Lung (tissue), 12 donors: ENCODE measurements around the gene MUC21. TPM values are rescaled to one million over a fixed set of nuclear protein-coding genes. Genes with fewer than 3 reads are reported as not detected.
"Not testable (repeated sequence)": the region's sequence is repeated elsewhere in the genome, so short reads cannot be mapped to it uniquely, and the experiment has no call there.

ENCODE experiments used
- ATAC-seq: fragments of 200-7000 bp; cut with Tn5 transposase; one replicate; pipeline ENCODE4 v1.9.1; 2020; ENCODE audit warnings: moderate number of reproducible peaks; ENCODE audit not compliant: insufficient read depth, low FRiP score
- DNase-seq, 3 donors: peaks; one replicate each; pipeline ENCODE4 v3.0.0-alpha.2; 2013 to 2017
- H3K27ac ChIP-seq, 2 donors: one replicate each; pipeline ENCODE4 v1.5.1; 2013; ENCODE audit warnings: mild to moderate bottlenecking in 2 of 2, moderate library complexity in 2 of 2, control low read depth in 1 of 2, inconsistent platforms in 1 of 2, low read depth in 1 of 2, low read length in 1 of 2
- H3K27me3 ChIP-seq, 3 donors: one replicate each; pipeline ENCODE4 v1.5.1; 2013; ENCODE audit warnings: low read length in 2 of 3; ENCODE audit not compliant: control insufficient read depth in 3 of 3, insufficient read depth in 3 of 3
- H3K36me3 ChIP-seq, 4 donors: one replicate each; pipeline ENCODE4 v1.5.1; 2013; ENCODE audit warnings: low read length in 4 of 4, mild to moderate bottlenecking in 1 of 4, moderate library complexity in 1 of 4; ENCODE audit not compliant: control insufficient read depth in 4 of 4, insufficient read depth in 4 of 4
- H3K4me1 ChIP-seq, 5 donors: one replicate each; pipeline ENCODE4 v1.5.1; 2013; ENCODE audit warnings: low read length in 5 of 5, mild to moderate bottlenecking in 2 of 5, moderate library complexity in 1 of 5; ENCODE audit not compliant: control insufficient read depth in 5 of 5, insufficient read depth in 5 of 5
- H3K4me3 ChIP-seq: one replicate; pipeline ENCODE4 v1.5.1; 2013; ENCODE audit warnings: mild to moderate bottlenecking, control low read depth, moderate library complexity
- H3K9ac ChIP-seq, 2 donors: one replicate each; pipeline ENCODE4 v1.5.1; 2013; ENCODE audit warnings: low read length in 2 of 2, control low read depth in 1 of 2; ENCODE audit not compliant: insufficient read depth in 1 of 2
- H3K9me3 ChIP-seq, 4 donors: one replicate each; pipeline ENCODE4 v1.5.1; 2013; ENCODE audit warnings: low read length in 3 of 4, mild to moderate bottlenecking in 1 of 4, moderate library complexity in 1 of 4; ENCODE audit not compliant: control insufficient read depth in 4 of 4, insufficient read depth in 3 of 4
- CTCF ChIP-seq: IDR thresholded peaks from 2 replicates; pipeline ENCODE4 v1.5.1; 2012; ENCODE audit warnings: mild to moderate bottlenecking; ENCODE audit errors: control extremely low read depth, extremely low read depth
- WGBS, 2 donors: extraction: QIAGEN DNeasy Blood & Tissue Kit; methylation state at CpG; one replicate each; pipeline ENCODE4 v1.1.7; 2013; 5-methylcytosine and 5-hydroxymethylcytosine counted together
- polyA plus RNA-seq, 2 donors: library from polyadenylated mRNA; stranded (reverse); fragments of 200-250 nt; gene quantifications; one replicate each; pipeline ENCODE4 v1.2.1, GENCODE V29; 2013
- total RNA-seq, 2 donors: library from RNA; depleted of rRNA in 1 of 2; stranded (reverse); fragments of >200 nt in 1 of 2; gene quantifications; one replicate each; pipeline ENCODE4 v1.2.1, GENCODE V29; 2014 to 2021
- donor health status: control.
- donor health status: control.
- donor health status: Bipolar disorder and iron deficiency.
- donor health status: healthy.
- donor health status: DM: yes; HTN: yes; CAD: no.

Gene MUC21
- total and polyA plus RNA-seq, 4 donors = 0.40 to 8.6 (median 4.0) TPM

DNA sequence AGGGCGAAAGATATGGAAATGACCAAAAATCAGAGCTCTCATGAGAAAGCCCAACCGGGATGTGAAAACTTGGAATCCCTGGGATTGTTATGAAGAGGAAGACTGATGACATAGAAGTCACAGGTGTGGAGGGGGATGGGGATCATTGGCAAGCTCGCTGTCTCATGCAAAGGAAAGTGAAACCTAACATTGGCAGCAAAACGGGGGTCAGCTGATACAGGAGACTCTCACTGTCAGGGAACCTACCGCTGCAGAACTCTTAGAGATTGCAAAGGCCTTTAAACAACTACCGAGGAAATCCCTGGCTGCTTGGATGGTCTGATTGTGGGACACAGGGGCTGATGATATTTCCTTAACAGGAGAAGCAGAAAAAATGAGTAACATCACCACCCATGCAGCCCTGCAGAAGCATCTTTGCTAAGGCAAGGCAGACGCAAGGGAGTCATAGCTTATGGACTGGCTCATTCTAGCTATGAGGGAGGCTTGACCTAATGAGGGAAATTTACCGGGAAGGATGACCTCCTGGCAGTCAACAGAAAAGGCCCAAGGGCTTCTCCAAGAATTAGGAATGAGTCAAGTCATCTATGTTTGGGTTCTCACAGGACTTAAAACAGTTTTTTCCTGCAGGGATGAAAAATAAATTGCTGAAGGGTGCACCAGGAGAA, 7.0 kb downstream of the MUC21 start:
- Histone ChIP-seq H3K4me1 (peaks cover 0 to 2% (median 0%) of the 10 kb centered on the region in 5 donors), H3K4me3 (no peak overlapping the region), H3K27me3 (no peaks in the 10 kb centered on the region), H3K27ac (no peak overlapping the region), H3K9me3 (no peaks in the 10 kb centered on the region), H3K36me3 (no peaks in the 10 kb centered on the region), H3K9ac (no peak overlapping the region)
- no peak for ATAC-seq
- DNase-seq = no peak
- 67 to 68% methylated on average over 8 of the region's 8 CpGs for WGBS, 2 donors
- TF ChIP-seq CTCF = no peak

GRCh38 chr6:30991891-30992290, 8.4 kb downstream of the MUC21 start:
- Histone ChIP-seq H3K36me3 (no peaks in the 10 kb centered on the region), H3K27ac (no peak overlapping the region), H3K27me3 (no peaks in the 10 kb centered on the region), H3K9ac (no peak overlapping the region), H3K4me1 (peaks cover 0 to 2% (median 0%) of the 10 kb centered on the region in 5 donors), H3K9me3 (no peaks in the 10 kb centered on the region), H3K4me3 (no peak overlapping the region)
- ATAC-seq (no peak), DNase-seq (no peak)
- WGBS, 2 donors = 84 to 85% methylated on average over 2 of the region's 2 CpGs
- TF ChIP-seq CTCF = no peak

DNA sequence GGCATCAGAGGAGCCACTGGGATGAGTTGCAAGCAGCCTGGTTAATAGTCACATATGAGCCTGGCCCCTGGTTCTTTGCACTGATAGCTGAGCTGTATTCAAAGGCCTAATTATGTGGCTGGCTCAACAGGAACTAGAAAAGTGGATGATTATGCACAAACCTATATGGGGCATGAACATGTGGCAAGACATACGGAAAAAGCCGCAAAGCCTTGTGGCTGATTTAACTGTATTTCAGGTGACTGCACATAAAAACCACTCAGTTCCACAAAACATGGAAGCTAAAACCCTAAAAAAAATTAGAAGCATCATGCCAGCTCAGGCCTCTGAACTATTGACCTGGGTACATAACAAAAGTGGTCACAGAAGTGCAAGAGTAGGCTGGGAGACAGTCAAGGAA, 13.8 kb downstream of the MUC21 start:
- Histone ChIP-seq H3K36me3 (no peaks in the 10 kb centered on the region), H3K4me1 (no peaks in the 10 kb centered on the region), H3K27ac (no peak overlapping the region), H3K27me3 (no peaks in the 10 kb centered on the region), H3K4me3 (no peak overlapping the region), H3K9me3 (no peaks in the 10 kb centered on the region), H3K9ac (no peak overlapping the region)
- ATAC-seq (no peak), DNase-seq (no peak)
- WGBS, 2 donors = 83 to 89% methylated on average over 2 of the region's 2 CpGs
- no peak for TF ChIP-seq CTCF

DNA sequence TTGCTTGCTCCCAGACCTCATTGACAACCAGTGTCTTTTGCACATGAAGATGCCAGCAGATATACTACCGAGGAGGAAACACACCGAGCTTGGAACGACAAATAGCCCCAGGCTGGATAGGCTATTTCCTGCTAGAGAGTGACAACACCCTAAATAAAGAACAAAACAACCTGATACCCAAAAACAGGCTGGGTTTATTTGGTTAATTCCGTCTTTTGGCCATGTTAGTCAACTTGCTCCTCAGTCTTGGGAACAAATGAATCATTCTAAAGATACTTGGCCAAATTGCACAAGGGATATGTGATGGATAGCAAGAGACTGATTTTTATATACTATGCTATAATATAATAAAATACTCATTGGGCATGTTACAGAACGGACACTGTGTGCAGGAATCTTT, 15.3 kb downstream of the MUC21 start:
- Histone ChIP-seq H3K27ac (no peak overlapping the region), H3K4me3 (no peak overlapping the region), H3K9me3 (no peaks in the 10 kb centered on the region), H3K4me1 (no peaks in the 10 kb centered on the region), H3K9ac (no peak overlapping the region), H3K36me3 (no peaks in the 10 kb centered on the region), H3K27me3 (no peaks in the 10 kb centered on the region)
- ATAC-seq = no peak
- WGBS, 2 donors = 59 to 62% methylated on average over 5 of the region's 5 CpGs
- no peak for DNase-seq
- no peak for TF ChIP-seq CTCF

DNA sequence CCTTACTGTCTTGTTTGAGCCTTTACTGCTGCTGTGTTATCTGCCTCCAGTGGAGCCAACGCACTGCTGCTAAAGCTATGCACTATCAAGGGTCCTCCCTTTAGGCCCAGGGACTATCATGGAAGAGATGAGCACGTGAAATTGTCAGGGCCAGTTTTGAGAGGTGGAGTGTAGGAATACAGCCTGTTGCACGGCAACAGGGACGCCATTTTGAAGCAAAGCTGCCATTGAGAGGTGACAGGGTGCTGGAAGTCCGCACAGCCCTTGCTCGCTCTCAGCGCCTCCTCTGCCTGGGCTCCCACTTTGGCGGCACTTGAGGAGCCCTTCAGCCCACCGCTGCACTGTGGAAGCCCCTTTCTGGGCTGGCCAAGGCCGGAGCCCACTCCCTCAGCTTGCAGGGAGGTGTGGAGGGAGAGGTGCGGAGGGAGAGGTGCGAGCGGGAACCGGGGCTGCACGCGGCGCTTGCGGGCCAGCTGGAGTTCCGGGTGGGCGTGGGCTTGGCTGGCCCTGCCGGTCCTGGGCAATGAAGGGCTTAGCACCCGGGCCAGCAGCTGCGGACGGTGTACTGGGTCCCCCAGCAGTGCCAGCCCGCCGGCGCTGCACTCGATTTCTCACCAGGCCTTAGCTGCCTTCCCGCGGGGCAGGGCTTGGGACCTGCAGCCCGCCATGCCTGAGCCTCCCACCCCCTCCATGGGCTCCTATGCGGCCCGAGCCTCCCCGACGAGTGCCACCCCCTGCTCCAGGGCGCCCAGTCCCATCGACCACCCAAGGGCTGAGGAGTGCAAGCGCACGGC, 16.7 kb downstream of the MUC21 start:
- not testable (repeated sequence) for ATAC-seq, DNase-seq
- WGBS, 2 donors = 94 to 95% methylated on average over 24 to 39 of the region's 39 CpGs

More for the DNA sequence above, 16.7 kb downstream of the MUC21 start:
- not testable (repeated sequence) for H3K27me3 ChIP-seq, H3K9ac ChIP-seq, H3K4me3 ChIP-seq, H3K9me3 ChIP-seq, H3K27ac ChIP-seq, H3K36me3 ChIP-seq
- peaks cover 0 to 12% (median 0%) of the 10 kb centered on the region in 5 donors for H3K4me1 ChIP-seq
